HCT116 (cell line): Measurements from ENCODE around the gene APOD. TPM values are rescaled to one million over a fixed set of nuclear protein-coding genes. Genes with fewer than 3 reads are reported as not detected.

Experiments used
- ATAC-seq: fragments of 200-7000 bp; cut with Tn5 transposase; 2 replicates; pipeline ENCODE4 v1.9.1; 2020; ENCODE audit warnings: mild to moderate bottlenecking, moderate library complexity
- BruUV-seq: library from RNA; stranded (reverse); fragments of 400-500 nt; replicated peaks from 2 replicates; lab custom pipeline; 2021; lab: Mats Ljungman, UMichigan
- CTCF ChIA-PET: fragments of 300-600 bp; sonication (Branson Sonifier 250); formaldehyde crosslinking; loops from one replicate; lab custom pipeline; 2021; ENCODE audit warnings: antibody characterized with exemption; lab: Charles Lee
- POLR2A ChIA-PET: fragments of 300-600, 350-600 bp; sonication (Branson Sonifier 250); formaldehyde crosslinking; loops from one replicate; lab custom pipeline; 2021; ENCODE audit warnings: antibody characterized with exemption; lab: Charles Lee
- RAD21 ChIA-PET, 2 experiments: fragments of 300-600 bp; sonication (Branson Sonifier 250); formaldehyde crosslinking; loops; one replicate each; lab custom pipeline; 2023; ENCODE audit warnings: low total read pairs in 2 of 2; ENCODE audit not compliant: uncharacterized antibody in 2 of 2, unreplicated experiment in 2 of 2, low non-redundant PET in 1 of 2; lab: Charles Lee
- DNase-seq: peaks from one replicate; pipeline ENCODE4 v3.0.0-alpha.2; 2010; ENCODE audit warnings: low read depth, low spot score
- H2AFZ ChIP-seq: fragments of 200-600 bp; shearing (Covaris generic), sonication (generic); 2 replicates; pipeline ENCODE4 v1.6.1; 2017; ENCODE audit warnings: low read depth, mixed run types, mixed read lengths, antibody characterized with exemption, low read length; ENCODE audit not compliant: poor library complexity, severe bottlenecking
- H3K27ac ChIP-seq: 2 replicates; pipeline ENCODE4 v1.5.1; 2012; ENCODE audit warnings: low read depth, low read length
- H3K27me3 ChIP-seq: fragments of 200-600 bp; sonication (generic); 2 replicates; pipeline ENCODE4 v1.6.1; 2016; ENCODE audit warnings: mixed run types, low read length, mixed read lengths; ENCODE audit not compliant: insufficient read depth
- H3K36me3 ChIP-seq, 2 experiments: fragments of 200-500 bp in 1 of 2; fragments of 200-600 bp in 1 of 2; sonication (Bioruptor generic) in 1 of 2; sonication (generic) in 1 of 2; 2 replicates each; pipeline versions ENCODE4 v1.5.1 to v1.6.1; 2014 to 2016; ENCODE audit warnings: low read length in 2 of 2, inconsistent platforms in 1 of 2, mixed read lengths in 1 of 2, mixed run types in 1 of 2; ENCODE audit not compliant: insufficient read depth in 2 of 2, control insufficient read depth in 1 of 2
- H3K4me1 ChIP-seq, 2 experiments: fragments of 200-600 bp in 1 of 2; sonication (generic) in 1 of 2; 2 replicates each; pipeline versions ENCODE4 v1.5.1 to v1.6.1; 2012 to 2017; ENCODE audit warnings: low read length in 2 of 2, inconsistent platforms in 1 of 2, mild to moderate bottlenecking in 1 of 2, mixed read lengths in 1 of 2, mixed run types in 1 of 2, moderate library complexity in 1 of 2; ENCODE audit not compliant: insufficient read depth in 2 of 2, control insufficient read depth in 1 of 2
- H3K4me2 ChIP-seq: fragments of 200-600 bp; sonication (generic); 2 replicates; pipeline ENCODE4 v1.6.1; 2017; ENCODE audit warnings: mixed run types, low read length, mixed read lengths
- H3K4me3 ChIP-seq, 2 experiments: fragments of 200-600 bp in 1 of 2; sonication (generic) in 1 of 2; replicated peaks in 1 of 2; 2 replicates each; pipeline ENCODE4 v1.5.1; 2011 to 2016; ENCODE audit warnings: low read length in 2 of 2, control low read depth in 1 of 2, low read depth in 1 of 2, mild to moderate bottlenecking in 1 of 2, mixed read lengths in 1 of 2, mixed run types in 1 of 2
- H3K79me2 ChIP-seq: fragments of 200-600 bp; sonication (generic); 2 replicates; pipeline ENCODE4 v1.6.1; 2017; ENCODE audit warnings: mild to moderate bottlenecking, mixed run types, low read length, moderate library complexity, mixed read lengths; ENCODE audit not compliant: insufficient read depth
- H3K9ac ChIP-seq: fragments of 200-600 bp; sonication (generic); 2 replicates; pipeline ENCODE4 v1.6.1; 2016; ENCODE audit warnings: low read length, mixed read lengths
- H3K9me2 ChIP-seq: fragments of 200-600 bp; sonication (generic), shearing (Covaris generic); 2 replicates; pipeline ENCODE4 v1.6.1; 2017; ENCODE audit warnings: mixed run types, mild to moderate bottlenecking, moderate library complexity; ENCODE audit not compliant: insufficient read depth
- H3K9me3 ChIP-seq, 2 experiments: fragments of 200-500 bp in 1 of 2; fragments of 200-600 bp in 1 of 2; sonication (Bioruptor generic) in 1 of 2; sonication (generic) in 1 of 2; 2 replicates each; pipeline ENCODE4 v1.6.1; 2014 to 2017; ENCODE audit warnings: low read length in 2 of 2, mixed read lengths in 2 of 2, inconsistent platforms in 1 of 2, low read depth in 1 of 2, mild to moderate bottlenecking in 1 of 2, mixed run types in 1 of 2, moderate library complexity in 1 of 2; ENCODE audit not compliant: control insufficient read depth in 1 of 2, insufficient read depth in 1 of 2
- H4K20me1 ChIP-seq: fragments of 200-600 bp; sonication (generic), shearing (Covaris generic); 2 replicates; pipeline ENCODE4 v1.6.1; 2017; ENCODE audit warnings: mixed run types, mild to moderate bottlenecking, moderate library complexity; ENCODE audit not compliant: insufficient read depth
- ATF3 ChIP-seq: IDR thresholded peaks from 2 replicates; pipeline ENCODE4 v1.6.1; 2012
- CEBPB ChIP-seq: IDR thresholded peaks from 2 replicates; pipeline ENCODE4 v1.6.1; 2012; ENCODE audit warnings: low read depth
- ELF1 ChIP-seq: IDR thresholded peaks from 2 replicates; pipeline ENCODE4 v1.6.1; 2012; ENCODE audit warnings: low read depth, borderline replicate concordance
- EZH2 ChIP-seq: fragments of 200-600 bp; sonication (generic); IDR thresholded peaks from 2 replicates; pipeline ENCODE4 v1.6.1; 2017; ENCODE audit warnings: antibody characterized with exemption, mixed run types
- JUND ChIP-seq: IDR thresholded peaks from 2 replicates; pipeline ENCODE4 v1.6.1; 2012
- POLR2A ChIP-seq: IDR thresholded peaks from 2 replicates; pipeline ENCODE4 v1.7.0; 2011; ENCODE audit warnings: borderline replicate concordance; ENCODE audit not compliant: insufficient read depth, insufficient read length; ENCODE audit errors: extremely low read depth
- POLR2AphosphoS5 ChIP-seq: IDR thresholded peaks from 2 replicates; pipeline ENCODE4 v1.6.1; 2011; ENCODE audit warnings: mild to moderate bottlenecking, low read depth, low read length, moderate library complexity
- RAD21 ChIP-seq: IDR thresholded peaks from 2 replicates; pipeline ENCODE4 v1.6.1; 2012; ENCODE audit warnings: low read depth, mild to moderate bottlenecking
- SIN3A ChIP-seq: IDR thresholded peaks from 2 replicates; pipeline ENCODE4 v1.6.1; 2012; ENCODE audit warnings: low read depth
- SP1 ChIP-seq: IDR thresholded peaks from 2 replicates; pipeline ENCODE4 v1.6.1; 2012; ENCODE audit warnings: low read depth
- TCF7L2 ChIP-seq: IDR thresholded peaks from 2 replicates; pipeline ENCODE4 v1.7.0; 2011; ENCODE audit warnings: borderline replicate concordance, inconsistent platforms; ENCODE audit not compliant: insufficient read depth, insufficient read length; ENCODE audit errors: extremely low read depth
- YY1 ChIP-seq: IDR thresholded peaks from 2 replicates; pipeline ENCODE4 v1.6.1; 2011; ENCODE audit warnings: low read length, low read depth, moderate library complexity, mild to moderate bottlenecking; ENCODE audit not compliant: insufficient replicate concordance; ENCODE audit errors: extremely low read depth
- ZBTB33 ChIP-seq: IDR thresholded peaks from 2 replicates; pipeline ENCODE4 v1.6.1; 2011; ENCODE audit warnings: mild to moderate bottlenecking, low read length, moderate library complexity; ENCODE audit not compliant: insufficient replicate concordance; ENCODE audit errors: extremely low read depth
- intact Hi-C: fragments of 100-400 bp; cut with micrococcal nuclease; formaldehyde crosslinking; loops from 2 replicates; pipeline ENCODE4 v1.10.0; 2022
- total RNA-seq: library from RNA; stranded (reverse); gene quantifications from one replicate; pipeline ENCODE4 v1.2.1, GENCODE V29; 2021; ENCODE audit not compliant: unreplicated experiment

Gene APOD
- total RNA-seq, 1 experiment from 2014 or later: 0.76 TPM

- ChIA-PET CTCF (no interaction called here), POLR2A (no interaction called here), RAD21 (no interaction called here)
- no TSS peak for BruUV-seq
- H3K27ac ChIP-seq: no peak overlapping the region
- no peaks in the 10 kb centered on the region for H3K79me2 ChIP-seq
- H3K27me3 ChIP-seq: no peaks in the 10 kb centered on the region
- intact Hi-C loops: no loop called here
- TF ChIP-seq POLR2AphosphoS5 (no peak), ELF1 (no peak), POLR2A (no peak), ZBTB33 (no peak), JUND (no peak), SP1 (no peak), CEBPB (no peak), SIN3A (no peak), ATF3 (no peak), TCF7L2 (no peak), RAD21 (no peak), EZH2 (no peak), YY1 (no peak)
- DNase-seq: no peak
- H2AFZ ChIP-seq: no peak overlapping the region
- H4K20me1 ChIP-seq: no peaks in the 10 kb centered on the region
- H3K9me2 ChIP-seq: no peaks in the 10 kb centered on the region
- H3K9ac ChIP-seq: no peak overlapping the region
- no peaks in the 10 kb centered on the region for H3K36me3 ChIP-seq
- no peak overlapping the region for H3K4me3 ChIP-seq
- no peak overlapping the region for H3K4me2 ChIP-seq
- H3K9me3 ChIP-seq: no peaks in the 10 kb centered on the region; a peak in 1 of 4 replicates
- no peak for ATAC-seq
- peaks cover 4 to 19% of the 10 kb centered on the region in 2 experiments; a peak in 3 of 4 replicates for H3K4me1 ChIP-seq
Measured at GRCh38 chr3:195587406-195587805, 3.7 kb upstream of the APOD start.
